ENCODE measurements around the gene SNX27. TPM values are rescaled to one million over a fixed set of nuclear protein-coding genes. Genes with fewer than 3 reads are reported as not detected.
"Not testable (repeated sequence)": the region's sequence is repeated elsewhere in the genome, so short reads cannot be mapped to it uniquely, and the experiment has no call there.

Gene SNX27
- polyA plus RNA-seq, 3 donors, result 20.5 to 22.5 (median 21.8) TPM

DNA sequence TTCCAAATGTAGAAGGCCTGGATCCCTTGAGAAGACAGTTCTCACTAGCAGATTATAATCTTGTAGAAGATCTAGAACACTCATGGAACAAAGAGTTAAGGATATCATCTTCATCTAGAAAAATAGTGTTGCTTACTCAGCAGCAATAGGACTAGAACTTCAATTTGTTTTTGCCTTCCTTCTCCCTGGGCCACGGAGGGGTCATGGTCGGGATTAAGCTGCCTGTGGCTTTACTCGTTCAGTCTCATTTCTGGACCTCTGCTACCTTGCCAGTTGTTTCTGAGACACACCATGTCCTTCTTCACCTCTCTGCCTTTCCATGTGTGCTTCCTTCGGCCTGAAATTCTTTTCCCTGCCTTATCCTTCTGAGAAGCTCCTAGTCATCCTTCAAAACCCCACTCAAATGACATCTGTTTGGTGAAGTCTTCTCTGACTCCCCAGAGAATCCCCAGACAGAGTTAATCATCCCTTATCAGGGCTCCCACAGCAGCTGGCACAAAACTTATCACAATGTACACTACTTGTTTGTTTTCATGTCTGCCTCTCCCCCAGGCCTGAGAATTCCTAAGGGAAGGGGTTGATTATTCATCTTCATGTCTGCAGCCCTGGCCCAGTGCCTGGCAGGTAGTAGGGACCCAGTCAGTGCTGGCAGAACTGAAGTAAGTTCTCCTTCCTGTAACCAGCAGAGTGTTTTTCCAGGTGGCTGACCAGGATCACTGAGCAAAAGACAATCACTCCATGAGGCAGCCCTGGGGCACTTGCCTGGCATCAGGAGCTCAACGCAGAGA, 15.5 kb upstream of the SNX27 start:
- no peak for DNase-seq (ENCODE audit: low read depth in 3 of 3, low spot score in 2 of 3)

GRCh38 chr1:151602550-151602949, 9.3 kb upstream of the SNX27 start:
- not testable (repeated sequence) for DNase-seq (ENCODE audit: low read depth in 3 of 3, low spot score in 2 of 3)

DNA sequence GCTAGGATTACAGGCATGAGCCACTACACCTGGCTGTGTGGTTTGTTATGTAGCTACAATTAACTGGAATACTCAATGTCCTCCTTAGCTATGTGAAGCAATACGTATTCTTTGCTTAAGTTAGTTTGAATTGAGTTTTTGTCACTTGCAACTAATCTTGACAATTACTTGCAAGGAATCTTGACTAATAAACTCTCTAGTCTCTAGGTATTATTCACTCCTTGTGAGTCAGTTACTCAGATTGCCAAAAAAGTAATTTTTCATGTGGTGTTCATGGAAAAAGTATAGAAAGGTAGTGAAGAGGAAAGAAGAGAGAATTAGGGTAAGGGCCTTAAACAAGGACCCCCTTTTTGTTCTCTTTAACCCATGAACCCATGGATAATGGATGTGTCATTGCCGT, 7.6 kb upstream of the SNX27 start:
- no peak for DNase-seq (ENCODE audit: low read depth in 3 of 3, low spot score in 2 of 3)

DNA sequence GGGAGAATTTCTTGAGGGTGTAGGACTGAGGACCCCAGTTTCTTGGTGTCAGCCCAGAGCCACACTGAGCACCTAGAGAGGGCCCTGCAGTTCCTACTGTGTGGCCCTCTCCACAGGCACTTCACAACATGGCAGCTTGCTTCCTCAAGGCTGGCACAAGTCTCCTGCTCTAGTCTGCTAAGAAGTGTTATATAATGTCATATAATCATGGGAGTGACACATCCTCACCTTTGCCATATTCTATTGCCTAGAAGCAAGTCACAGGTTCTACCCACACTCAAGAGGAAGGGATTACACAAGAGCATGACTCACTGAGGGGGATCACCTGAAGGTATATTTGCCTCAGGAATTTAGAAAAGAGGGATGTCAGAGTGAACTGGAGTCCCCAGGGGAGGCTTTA, 5.5 kb upstream of the SNX27 start:
- no peak for DNase-seq (ENCODE audit: low read depth in 3 of 3, low spot score in 2 of 3)

DNA sequence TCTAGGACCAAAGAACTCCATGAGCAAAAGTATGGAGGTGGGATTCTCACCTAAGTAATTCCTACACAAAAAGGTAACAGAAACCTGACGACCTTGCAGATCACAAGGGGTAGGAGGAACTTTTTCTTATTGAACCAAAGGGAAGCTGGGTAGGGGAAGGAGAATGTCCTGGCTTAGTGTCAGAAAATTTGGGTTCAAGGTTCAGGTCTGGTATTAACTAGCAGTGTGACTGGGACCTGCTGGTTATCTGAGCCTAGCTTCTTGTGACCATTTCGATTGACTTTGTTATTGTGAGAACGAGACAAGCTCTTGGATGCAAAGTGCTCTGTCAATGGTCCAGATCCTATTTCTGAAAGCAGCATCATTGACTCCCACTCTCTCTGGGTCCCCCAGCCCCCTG, 5.0 kb upstream of the SNX27 start:
- no peak for DNase-seq (ENCODE audit: low read depth in 3 of 3, low spot score in 2 of 3)

DNA sequence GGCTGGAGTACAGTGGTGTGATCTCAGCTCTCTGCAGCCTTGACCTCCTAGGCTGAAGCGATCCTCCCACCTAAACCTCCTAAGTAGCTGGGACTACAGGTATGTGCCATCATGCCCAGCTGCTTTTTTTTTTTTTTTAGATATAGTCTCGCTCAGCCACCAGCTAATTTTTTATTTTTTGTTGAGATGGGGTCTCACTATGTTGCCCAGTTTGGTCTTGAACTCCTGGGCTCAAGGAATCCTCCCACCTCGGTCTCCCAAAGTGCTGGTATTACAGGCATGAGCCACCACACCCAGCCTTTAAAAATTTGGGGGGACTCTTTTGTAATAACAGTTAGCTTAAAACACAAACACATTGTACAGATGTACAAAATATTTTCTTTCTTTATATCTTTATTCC, 1.7 kb upstream of the SNX27 start:
- DNase-seq (ENCODE audit: low read depth in 3 of 3, low spot score in 2 of 3), result no peak

DNA sequence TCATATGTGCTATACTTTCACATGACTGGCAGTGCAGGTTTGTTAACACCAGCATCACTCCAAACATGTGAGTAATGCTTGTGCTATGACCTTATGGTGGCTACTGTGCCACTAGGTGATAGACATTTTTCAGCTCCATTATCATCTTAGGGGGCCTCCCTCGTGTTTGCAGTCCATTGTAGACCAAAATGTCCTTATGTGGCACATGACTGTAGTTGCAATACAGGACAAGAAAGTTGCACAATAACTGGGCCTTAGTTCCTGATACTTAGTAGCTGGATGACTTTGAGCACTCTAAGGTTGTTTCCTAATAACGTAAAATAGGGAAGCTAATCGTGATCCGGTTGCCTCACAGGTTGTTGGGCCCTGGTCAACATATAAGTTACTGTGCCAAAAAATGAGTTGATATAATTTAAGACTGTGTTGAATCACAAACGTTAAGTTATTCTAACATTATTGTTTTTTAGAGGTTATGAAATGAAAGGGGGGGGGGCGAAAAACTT, 511 bp upstream of the SNX27 start:
- DNase-seq (ENCODE audit: low read depth in 3 of 3, low spot score in 2 of 3), result no peak

GRCh38 chr1:151612501-151613281, 841 bp downstream of the SNX27 start:
- no peak for DNase-seq (ENCODE audit: low read depth in 3 of 3, low spot score in 2 of 3)

DNA sequence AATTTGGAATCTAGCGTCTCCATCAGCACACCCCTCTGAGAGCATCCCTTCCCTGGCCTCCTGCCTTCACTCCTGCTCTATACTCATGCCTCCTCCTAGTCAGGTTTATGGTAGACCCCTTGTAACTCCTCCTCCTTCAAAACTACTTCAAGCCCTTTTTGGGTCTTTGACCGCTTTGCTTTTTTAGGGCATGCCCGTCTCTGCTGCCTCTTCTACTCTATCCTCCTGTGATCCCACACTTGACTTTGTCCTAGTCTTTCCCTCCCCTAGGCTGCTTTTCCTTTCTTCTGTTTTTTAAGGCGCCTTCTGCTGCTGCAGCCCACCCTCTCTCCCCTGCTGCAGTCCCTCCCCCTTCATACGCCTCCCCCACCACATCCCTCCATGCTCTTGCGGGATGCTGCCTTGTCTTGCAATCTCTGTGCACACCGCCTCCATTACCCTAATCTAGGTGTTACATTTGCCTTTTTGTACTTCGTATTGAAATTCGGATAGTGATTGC, 1.5 kb downstream of the SNX27 start:
- DNase-seq (ENCODE audit: low read depth in 3 of 3, low spot score in 2 of 3), result no peak

- no peak for DNase-seq (ENCODE audit: low read depth in 3 of 3, low spot score in 2 of 3)
These were observed 4.1 kb downstream of the SNX27 start for GRCh38 chr1:151615711-151616504.

DNA sequence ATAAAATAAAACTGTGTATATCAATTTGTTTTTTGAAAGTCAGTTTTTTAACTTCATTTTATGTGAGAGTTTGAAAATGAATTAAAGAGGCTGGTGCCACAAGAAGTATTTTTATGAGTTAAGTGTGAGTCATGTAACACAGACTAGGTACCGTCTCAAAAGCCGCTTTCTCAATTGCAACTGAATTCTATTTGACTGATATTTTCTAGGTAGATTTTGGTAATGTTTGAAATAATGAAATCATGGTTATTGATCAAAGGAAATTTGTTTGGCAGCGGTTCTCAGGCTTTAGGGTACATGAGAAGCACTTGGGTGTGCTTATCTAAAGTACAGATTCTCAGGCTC, 4.6 kb downstream of the SNX27 start:
- no peak for DNase-seq (ENCODE audit: low read depth in 3 of 3, low spot score in 2 of 3)

DNA sequence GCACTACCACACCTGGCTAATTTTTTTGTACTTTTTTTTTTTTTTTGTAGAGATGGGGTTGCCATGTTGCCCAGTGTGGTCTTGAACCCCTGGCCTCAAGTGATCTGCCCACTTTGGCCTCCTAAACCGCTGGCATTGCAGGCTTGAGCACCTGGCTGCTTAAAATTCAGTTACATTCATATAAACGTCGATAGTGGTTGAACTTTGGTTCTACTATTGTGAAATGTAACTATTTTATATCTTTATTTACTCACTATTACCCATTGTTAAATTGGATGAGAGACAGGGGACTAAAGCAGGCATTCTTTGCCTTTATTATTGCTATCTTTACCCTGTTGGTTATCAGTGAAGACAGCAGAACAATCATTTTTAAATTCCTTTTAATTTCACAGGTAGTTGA, 6.2 kb downstream of the SNX27 start:
- DNase-seq (ENCODE audit: low read depth in 3 of 3, low spot score in 2 of 3), result no peak

DNA sequence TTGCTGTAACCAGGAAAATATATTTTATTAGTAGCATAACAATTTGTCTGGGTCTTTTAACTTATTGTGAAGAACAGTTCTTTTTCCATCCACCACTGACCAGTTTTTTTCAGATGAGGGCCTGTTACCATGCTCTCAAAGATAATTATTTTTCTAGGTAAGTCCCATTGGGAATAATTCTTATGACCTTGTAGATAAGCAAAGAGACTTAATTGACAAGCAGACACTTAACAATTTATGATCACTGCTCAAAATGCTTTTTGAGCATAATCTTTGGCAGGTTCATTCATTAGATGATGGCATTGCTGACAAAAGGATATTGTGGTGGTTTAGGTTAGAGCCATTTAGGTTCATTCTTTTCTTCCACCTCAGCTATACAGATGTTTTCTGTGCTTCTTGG, 6.6 kb downstream of the SNX27 start:
- no peak for DNase-seq (ENCODE audit: low read depth in 3 of 3, low spot score in 2 of 3)

DNA sequence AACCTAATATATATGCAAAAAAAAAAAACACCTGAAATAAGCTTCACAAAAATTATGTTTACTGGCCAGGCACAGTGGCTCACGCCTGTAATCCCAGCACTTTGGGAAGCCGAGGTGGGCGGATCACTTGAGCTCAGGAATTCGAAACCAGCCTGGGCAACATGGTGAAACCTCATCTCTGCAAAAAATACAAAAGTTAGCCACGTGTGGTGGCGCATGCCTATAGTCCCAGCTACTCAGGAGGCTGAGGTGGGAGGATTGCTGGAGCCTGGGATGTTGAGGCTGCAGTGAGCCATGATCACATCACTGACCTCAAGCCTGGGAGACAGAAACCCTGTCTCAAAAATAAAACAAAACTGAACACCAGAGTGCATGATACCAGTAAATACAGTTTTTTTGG, 7.1 kb downstream of the SNX27 start:
- not testable (repeated sequence) for DNase-seq (ENCODE audit: low read depth in 3 of 3, low spot score in 2 of 3)

DNA sequence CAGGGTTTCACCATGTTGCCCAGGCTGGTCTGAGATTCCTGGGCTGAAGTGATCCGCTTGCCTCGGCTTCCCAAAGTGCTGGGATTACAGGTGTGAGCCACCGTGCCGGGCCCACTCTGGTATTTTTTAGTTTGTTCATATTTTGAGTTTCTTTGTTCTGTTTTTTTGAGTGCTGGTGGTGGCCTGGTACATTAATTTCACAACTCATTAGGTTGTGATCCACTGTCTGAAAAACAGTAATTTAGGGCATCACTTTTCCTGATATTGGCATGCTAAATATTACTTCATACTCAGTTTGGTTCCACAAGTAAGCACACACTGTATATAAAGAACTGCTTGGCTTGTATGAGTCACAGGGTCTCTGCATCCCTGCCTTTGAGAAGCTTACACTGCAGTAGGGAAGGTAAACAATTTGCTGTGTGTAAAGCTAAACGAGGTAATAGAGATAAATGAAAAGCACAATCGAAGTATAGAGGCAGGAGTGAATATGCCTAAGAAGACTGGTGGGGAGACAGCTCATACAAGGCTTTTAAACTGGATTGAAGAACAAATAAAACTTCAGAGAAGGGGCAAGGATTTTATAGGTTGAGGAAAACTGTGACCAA, 7.7 kb downstream of the SNX27 start:
- DNase-seq (ENCODE audit: low read depth in 3 of 3, low spot score in 2 of 3), result no peak

- DNase-seq (ENCODE audit: low read depth in 3 of 3, low spot score in 2 of 3), result no peak
These were observed 8.4 kb downstream of the SNX27 start for GRCh38 chr1:151620286-151620685.

GRCh38 chr1:151621351-151621750, 9.5 kb downstream of the SNX27 start:
- DNase-seq (ENCODE audit: low read depth in 3 of 3, low spot score in 2 of 3), result no peak

- DNase-seq (ENCODE audit: low read depth in 3 of 3, low spot score in 2 of 3), result no peak
These were observed 12.9 kb downstream of the SNX27 start for GRCh38 chr1:151624783-151625182.

- DNase-seq (ENCODE audit: low read depth in 3 of 3, low spot score in 2 of 3), result no peak
These were observed 15.0 kb downstream of the SNX27 start for GRCh38 chr1:151626740-151627334.

- DNase-seq (ENCODE audit: low read depth in 3 of 3, low spot score in 2 of 3), result no peak
These were observed 17.4 kb downstream of the SNX27 start for GRCh38 chr1:151629278-151629677.
